HG02571 (cell line): ENCODE results near the gene GNPDA2.
"Not testable (repeated sequence)": the region's sequence is repeated elsewhere in the genome, so short reads cannot be mapped to it uniquely, and the experiment has no call there.

Source experiments
- ATAC-seq: cut with Tn5 transposase; IDR thresholded peaks from one replicate; pipeline ENCODE4 v1.9.1; 2021; ENCODE audit warnings: mild to moderate bottlenecking, moderate library complexity; ENCODE audit not compliant: unreplicated experiment

The GNPDA2 gene

GRCh38 chr4:44726038-44726871, at the start of gene GNPDA2:
Gene GNPDA2 (minus strand): TSS chr4:44726556. CDS start chr4:44722207, 4,349 bp downstream.
- peak; percentile 94 for ATAC-seq

- ATAC-seq, result no peak
Observed at GRCh38 chr4:44772340-44772739, 46.0 kb upstream of the GNPDA2 start.

GRCh38 chr4:44771789-44772188, 45.4 kb upstream of the GNPDA2 start:
- ATAC-seq, result no peak

- ATAC-seq, result no peak
Observed at GRCh38 chr4:44766453-44766852, 40.1 kb upstream of the GNPDA2 start.

GRCh38 chr4:44765116-44765515, 38.8 kb upstream of the GNPDA2 start:
- ATAC-seq, result no peak

- ATAC-seq, result no peak
Observed at GRCh38 chr4:44761306-44761705, 35.0 kb upstream of the GNPDA2 start.

GRCh38 chr4:44760142-44760898, 34.0 kb upstream of the GNPDA2 start:
- ATAC-seq, result peak; percentile 63

GRCh38 chr4:44756559-44756958, 30.2 kb upstream of the GNPDA2 start:
- no peak for ATAC-seq

- no peak for ATAC-seq
Observed at GRCh38 chr4:44740201-44740600, 13.8 kb upstream of the GNPDA2 start.

- ATAC-seq, result no peak
Observed at GRCh38 chr4:44738615-44739014, 12.3 kb upstream of the GNPDA2 start.

GRCh38 chr4:44736900-44737299, 10.5 kb upstream of the GNPDA2 start:
- ATAC-seq, result no peak

- ATAC-seq, result not testable (repeated sequence)
Observed at GRCh38 chr4:44728694-44729093, 2.3 kb upstream of the GNPDA2 start.

GRCh38 chr4:44727471-44727870, 1.1 kb upstream of the GNPDA2 start:
- no peak for ATAC-seq

GRCh38 chr4:44725726-44726037, 674 bp downstream of the GNPDA2 start:
- ATAC-seq, result no peak

GRCh38 chr4:44725166-44725565, 1.2 kb downstream of the GNPDA2 start:
- ATAC-seq, result no peak

GRCh38 chr4:44722001-44722400, 4.4 kb downstream of the GNPDA2 start:
- ATAC-seq, result no peak

- ATAC-seq, result no peak
Observed at GRCh38 chr4:44720371-44720770, 6.0 kb downstream of the GNPDA2 start.

- ATAC-seq, result no peak
Observed at GRCh38 chr4:44716597-44716996, 9.8 kb downstream of the GNPDA2 start.

- ATAC-seq, result no peak
Observed at GRCh38 chr4:44713125-44713524, 13.2 kb downstream of the GNPDA2 start.

GRCh38 chr4:44704673-44705072, 21.7 kb downstream of the GNPDA2 start:
- no peak for ATAC-seq

GRCh38 chr4:44701037-44701436, 25.3 kb downstream of the GNPDA2 start:
- no peak for ATAC-seq

GRCh38 chr4:44700427-44700826, 25.9 kb downstream of the GNPDA2 start:
- ATAC-seq, result no peak
